Endothelial cell of hepatic sinusoid (primary cell): ENCODE measurements around the gene NLGN1.

Experiments used
- in situ Hi-C: cut with HindIII; loops from 2 replicates; pipeline ENCODE4 v1.10.0; 2017; ENCODE audit warnings: low sequenced_read_pairs

NLGN1 gene

DNA sequence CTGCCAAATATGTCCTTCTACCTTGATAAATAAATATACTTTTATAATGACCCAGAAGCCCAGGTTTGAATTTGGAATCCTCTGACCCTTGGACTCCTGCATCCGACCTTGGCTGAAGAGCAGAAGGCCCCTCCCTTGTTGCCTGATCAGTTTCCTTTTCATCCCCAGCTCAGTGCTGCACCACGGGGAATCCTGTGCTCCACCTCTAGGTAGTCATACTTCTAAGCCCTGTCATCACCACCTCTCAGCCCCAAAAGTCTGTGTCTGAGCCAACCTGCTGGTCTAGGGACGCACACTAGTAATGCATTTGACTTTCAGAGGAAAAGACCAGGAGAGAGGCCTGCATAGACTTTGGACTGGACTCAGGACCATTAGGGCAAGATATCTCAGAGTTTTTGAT lies 310.6 kb downstream of the NLGN1 start:
- in situ Hi-C loops, result no loop called here

DNA sequence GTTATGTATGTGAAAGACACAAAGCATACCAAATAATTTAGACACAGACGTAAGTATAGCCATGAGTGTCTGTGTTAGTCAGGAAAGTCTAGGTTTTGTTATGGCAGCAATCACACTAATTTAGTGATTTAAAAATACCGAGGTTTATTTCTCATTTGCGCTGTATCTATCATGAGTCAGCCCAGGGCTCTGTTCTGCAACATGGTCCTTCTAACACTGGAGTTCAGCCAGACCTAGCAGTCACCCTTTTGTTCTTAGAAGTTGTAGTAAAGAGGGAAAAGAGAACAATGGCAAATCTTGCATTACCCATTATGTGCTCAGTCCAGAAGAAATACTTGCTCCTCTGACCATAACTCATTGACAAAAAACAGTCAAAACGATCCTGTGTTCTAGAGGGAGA lies 311.5 kb downstream of the NLGN1 start:
- in situ Hi-C loops, result no loop called here

DNA sequence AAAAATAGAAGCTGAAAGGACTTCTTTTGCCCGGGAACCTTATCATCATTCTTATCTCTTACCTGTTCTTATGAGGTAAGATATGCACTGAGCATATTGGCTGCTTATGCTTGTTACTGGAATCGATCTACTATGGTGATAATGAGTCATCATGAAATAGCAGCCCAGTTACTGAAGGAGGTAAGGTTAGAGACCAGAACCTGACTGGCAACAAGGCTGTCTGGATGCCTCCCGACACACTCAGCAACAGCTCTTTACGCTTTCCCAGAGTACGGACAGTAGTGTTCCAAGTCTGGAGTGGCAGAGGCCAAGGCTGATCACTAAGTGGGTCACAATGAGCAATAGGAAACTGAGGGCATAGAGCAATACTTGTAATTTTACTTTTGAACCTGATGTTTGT lies 314.1 kb downstream of the NLGN1 start:
- in situ Hi-C loops, result no loop called here

DNA sequence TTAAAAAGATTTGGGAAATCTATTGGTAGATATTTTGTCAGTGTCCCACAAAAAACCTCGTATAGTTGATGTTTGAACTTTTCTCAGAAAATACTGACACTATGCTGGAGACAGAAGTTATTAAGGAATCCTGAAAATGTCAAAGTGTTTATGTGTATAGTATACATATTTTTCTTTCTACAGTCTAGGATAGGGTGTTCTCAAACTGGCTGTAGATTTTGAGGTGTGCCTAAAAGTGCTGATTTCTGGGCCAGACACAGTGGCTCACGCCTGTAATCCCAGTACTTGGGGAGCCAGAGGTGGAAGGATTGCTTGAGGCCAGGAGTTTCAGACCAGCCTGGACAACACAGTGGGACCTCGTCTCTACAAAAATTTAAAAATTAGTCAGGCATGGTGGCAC lies 322.0 kb downstream of the NLGN1 start:
- in situ Hi-C loops, result no loop called here

DNA sequence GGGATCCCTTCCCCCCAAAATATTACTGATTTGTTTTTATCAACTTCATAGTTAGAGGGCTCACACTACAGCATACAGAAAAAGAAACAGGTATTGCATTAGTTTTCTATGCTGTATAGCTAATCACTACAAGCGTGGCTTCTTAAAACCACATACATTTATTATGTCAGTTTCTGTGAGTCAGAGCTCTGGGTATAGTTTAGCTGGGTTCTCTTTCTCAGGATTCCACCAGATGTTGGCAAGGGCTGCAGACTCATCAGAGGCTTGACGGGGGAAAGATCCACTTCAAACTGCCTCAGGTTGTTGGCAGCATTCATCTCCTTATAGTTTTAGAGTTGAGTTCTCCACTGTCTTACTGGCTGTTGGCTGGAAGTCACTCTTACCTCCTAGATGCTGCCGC lies 328.0 kb downstream of the NLGN1 start:
- in situ Hi-C loops, result no loop called here

DNA sequence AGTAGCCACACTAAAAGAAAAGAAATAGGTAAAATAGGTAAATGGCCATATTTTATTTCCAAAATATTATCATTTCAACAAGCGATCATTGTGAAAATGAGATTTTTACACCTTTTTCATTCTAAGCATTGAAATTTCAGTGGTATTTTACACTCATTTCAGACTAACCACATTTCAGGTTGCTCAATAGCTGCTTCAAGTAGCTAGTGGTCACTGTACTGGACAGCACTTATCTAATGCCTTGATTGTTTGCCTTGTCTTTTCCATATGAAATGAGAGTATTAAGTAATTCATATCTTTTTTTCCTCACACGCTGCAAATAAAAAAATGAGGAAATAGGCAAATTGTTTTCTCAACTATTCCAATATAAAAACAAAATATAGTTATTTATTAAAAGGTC lies 332.8 kb downstream of the NLGN1 start:
- in situ Hi-C loops, result no loop called here

DNA sequence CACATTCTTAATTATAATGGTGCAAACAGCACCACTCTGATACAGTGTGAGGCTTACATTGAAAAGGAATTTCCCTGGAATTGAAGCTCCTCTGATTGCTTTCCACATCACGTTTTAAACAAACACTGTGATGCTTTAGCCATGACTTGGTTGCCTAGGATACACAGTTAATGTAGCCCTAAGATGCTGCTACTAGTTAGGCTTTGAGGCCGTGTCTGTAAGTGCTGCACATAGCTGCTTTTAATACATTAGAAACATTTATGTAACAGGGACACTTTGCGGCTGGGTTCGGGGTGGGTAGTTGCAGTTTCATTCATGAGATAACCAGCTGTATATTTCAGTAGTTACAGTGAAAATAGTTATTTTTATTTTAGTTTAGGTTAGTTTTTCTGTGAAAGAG lies 334.7 kb downstream of the NLGN1 start:
- in situ Hi-C loops, result no loop called here

DNA sequence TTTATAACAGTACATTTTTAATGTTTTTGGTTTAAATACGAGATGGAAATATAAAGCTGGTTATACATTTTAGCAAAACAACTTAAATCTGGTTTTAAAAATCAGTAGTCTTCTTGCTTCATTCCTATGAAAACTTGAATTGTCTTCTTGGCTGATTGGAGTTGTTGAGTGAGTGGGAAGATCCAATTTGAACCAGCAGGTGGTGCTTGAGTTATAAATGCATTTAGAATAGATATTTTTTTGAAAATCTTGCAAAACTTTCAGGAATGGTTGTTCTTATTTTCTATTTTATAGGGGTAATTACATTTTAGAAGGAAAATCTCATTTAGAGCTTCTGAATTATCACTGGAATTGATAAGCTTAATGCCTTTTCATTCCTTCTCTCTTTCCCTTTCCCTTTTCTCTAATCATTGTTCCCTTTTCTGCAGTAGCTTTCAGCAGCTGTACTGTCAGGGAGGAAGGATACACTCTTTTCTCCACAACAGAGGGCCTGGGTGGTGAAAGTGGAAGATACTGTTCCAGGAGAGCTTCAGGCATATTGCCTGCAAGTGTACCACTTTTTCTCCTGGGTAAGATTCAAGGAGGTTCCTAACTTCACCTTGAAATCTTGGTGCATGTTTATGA lies 335.6 kb downstream of the NLGN1 start:
- in situ Hi-C loops, result no loop called here

DNA sequence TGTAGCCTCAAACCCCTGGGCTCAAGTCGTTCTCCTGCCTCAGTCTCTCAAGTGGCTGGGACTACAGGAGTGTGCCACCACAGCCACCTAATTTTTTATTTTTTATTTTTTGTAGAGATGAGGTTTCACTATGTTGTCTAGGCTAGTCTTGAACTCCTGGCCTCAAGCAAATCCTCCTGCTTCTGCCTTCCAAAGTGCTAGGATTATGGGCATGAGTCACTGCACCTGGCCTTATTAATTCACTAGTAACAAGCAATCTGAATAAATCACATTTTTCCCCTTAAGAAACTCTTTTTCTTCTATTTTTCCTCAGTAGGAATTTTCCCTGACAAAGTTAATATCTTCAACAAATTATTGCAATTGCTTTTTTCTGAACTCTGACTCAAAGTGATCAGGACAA lies 336.9 kb downstream of the NLGN1 start:
- in situ Hi-C loops, result no loop called here

DNA sequence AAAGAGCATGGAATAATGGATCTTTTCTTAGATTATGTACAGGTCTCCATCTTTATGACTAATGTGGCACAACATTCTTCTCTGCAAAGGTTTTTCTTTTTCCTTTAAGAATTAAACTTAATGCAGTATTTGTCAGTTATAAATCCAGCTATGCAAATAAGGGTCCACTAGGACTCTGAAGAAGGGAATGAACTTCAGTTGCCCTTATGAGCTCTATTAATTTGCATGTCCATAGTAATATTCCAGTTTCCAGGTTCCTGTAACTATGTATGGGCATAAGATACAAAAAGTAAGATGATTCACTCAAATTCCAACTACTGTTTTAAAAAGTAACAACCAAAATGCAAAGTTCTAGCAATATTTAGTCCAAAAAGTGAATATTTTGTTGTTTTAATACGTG lies 337.4 kb downstream of the NLGN1 start:
- in situ Hi-C loops, result no loop called here

DNA sequence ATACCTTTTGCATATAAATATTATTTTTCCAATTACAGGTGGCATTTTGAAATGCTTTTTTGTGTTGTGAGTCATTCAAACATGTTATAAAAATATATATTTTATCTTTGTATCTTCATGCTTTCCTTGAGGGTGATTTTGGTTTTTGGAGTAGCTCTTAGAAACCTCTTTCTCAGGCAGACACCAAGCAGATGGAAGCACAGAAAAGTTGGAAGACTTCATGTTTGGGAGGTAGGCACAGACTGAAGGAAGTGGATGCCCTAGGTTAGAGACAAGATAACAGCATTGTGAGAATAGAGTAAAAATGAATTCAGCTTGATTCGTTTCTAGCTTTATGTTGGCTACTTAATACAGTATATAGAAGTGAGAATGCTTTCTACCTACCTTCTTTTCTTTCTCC lies 338.3 kb downstream of the NLGN1 start:
- in situ Hi-C loops, result no loop called here

DNA sequence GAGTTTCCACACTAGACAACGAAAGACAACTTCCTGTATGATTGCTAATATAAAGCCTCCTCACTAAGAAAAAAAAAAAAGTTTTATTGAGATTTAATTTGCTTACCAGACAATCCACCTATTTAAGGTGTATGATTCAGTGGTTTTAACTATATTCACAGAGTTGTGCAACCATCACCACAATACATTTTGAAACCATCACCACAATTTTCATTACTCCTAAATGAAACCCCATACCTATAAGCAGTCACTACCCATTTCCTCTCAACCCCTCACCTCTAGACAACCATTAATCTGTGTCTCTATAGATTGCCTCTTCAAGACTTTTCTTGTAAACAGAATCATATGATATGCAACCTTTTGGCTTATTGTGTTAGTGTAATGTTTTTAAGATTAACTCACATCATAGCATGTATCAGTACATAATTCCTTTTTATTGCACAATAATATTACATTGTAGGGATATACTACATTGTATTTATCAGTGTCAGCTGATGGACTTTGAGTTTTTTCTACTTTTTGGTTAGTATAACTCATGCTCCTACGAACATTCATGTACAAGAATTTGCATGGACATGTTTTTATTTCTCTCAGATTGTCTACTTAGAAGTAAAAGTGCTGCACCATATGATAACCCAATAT lies 339.7 kb downstream of the NLGN1 start:
- in situ Hi-C loops, result no loop called here

DNA sequence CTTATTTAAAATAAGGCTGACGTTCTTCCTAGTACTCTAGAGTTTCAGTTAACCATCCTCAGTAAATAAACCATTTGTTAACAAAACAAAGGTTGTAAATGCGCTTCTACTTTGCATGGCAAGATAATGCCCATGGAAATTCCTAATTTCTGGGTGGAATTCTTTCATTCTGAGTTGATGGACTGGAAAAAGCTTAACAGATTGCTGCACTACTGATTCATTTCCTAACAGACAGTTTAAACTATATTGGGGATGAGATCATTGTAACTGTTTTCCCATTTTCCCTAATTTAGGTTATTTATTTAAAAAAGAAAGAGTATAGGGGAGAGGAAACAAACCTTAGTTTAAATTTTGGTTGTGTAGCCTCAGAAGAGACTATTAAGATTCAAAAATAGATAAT lies 342.2 kb downstream of the NLGN1 start:
- in situ Hi-C loops, result no loop called here

DNA sequence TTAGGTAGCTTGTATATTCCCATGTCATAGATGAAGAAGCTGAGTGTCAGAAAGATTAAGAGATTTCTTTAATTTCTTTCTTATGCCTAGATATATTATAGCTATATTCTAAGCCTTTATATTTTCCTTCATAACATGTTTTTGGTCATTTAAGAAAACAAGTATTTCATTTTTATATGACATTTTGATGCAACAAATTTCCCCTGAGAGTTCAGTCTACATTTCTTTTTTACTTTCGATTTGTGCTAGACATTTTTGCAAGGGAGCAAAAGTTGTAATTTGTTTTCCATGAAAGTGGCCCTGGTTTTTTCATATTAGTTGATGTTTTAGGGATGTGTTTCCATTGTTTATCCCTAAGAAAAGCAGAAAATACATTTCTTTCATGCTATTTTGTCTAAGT lies 344.9 kb downstream of the NLGN1 start:
- in situ Hi-C loops, result no loop called here

DNA sequence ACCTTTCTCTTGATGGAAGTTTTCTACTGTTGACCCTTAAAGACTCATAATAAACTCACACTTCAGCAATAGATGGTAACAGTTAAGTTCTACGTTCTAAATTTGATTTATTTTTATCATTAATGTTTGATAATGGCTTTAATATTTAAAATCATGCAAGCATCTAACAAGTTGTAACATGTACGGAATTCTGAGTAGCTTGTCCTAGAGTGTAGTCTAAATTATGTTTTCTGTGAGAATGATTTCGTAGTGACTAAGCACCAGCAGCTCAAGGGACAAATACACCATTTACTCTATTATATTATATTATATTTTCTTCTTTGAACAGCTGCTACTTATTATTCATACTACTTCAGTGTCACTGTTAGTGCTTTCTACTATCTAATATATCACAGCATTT lies 345.6 kb downstream of the NLGN1 start:
- in situ Hi-C loops, result no loop called here

DNA sequence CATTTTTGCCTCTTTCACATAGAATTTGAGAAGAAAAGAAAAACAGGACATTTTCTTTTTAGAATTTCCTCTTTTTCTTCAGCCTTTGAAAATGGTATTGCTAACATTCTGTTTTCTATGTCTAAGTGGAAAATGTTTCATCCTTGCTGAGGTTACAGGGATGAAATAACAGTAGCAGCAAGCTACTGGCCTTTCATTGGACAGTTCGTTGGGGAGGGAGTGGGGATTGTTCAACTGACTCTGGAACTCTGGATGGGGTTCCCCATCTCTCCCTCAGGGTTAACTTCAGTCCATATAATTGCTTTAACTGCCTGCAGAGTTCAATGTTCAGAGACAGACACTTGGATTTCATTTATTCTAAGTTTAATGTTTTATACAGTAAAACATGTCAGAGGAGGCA lies 346.0 kb downstream of the NLGN1 start:
- in situ Hi-C loops, result no loop called here

DNA sequence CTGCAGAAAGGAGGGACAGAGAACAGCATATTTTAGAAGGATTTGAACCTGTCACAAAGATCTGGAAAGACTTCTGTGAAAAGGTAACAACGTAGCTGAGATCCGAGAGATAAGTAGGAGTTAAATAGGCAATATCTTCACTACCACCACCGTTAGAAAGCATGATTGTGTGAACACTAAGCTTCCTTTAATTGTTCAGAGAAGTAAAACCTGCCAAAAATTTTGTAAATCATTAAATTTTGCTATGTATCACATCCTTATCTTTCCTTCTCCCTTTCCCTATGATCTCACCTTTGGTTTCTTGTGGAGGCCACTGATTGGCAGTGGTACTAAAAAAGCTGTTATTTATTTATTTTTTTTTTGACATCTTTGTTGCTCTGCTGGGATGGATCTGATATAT lies 346.9 kb downstream of the NLGN1 start:
- in situ Hi-C loops, result no loop called here

DNA sequence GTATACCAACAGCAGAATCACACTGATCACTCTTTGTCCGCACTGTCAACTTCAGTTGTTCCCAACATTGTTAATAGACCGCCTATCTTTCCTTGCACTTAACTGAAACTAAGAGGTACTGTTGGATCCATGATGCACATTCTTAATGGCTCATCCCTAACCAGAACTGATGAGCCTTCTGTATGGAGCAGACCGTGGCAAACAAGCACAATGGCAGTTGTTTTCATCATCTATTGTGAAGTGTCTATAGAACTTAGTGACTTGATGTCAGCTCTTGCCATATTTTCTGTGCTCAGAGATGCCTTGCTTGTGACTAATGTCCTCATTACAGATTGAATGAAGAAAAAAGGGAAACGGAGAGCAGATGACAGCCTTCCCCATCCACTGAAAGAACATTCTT lies 347.4 kb downstream of the NLGN1 start:
- in situ Hi-C loops, result no loop called here

DNA sequence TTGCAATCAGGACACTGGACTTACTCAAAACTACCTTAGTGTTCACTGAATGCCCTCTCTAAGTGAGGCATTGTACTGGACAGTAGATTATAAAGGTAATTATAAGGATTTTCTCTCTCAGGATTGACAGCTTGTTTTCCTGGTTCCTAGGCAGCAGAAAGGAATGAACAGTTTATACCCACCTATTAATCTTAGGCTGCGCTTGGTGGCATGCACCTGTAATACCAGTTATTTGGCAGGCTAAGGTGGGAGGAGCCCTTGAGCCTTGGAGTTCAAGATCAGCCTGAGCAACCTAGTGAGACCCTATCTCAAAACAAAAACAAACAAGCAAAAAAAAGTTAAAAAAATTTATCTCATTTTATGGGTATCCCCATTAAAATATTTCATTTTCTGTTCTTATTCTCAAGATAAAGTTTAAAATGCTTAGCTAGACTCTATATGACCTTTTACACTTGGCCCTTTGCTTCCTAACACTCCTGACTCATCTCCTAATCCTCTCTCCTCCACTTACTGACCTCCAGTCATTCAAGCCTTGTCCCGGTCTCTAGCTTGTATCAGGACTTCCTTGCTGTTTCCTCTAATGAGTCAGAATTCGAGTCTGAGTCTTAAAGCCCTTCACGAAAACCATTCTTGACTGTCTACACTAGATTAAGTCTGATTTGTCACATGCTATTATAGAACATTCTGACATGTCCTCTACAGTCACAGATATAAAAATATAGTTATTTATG lies 348.6 kb downstream of the NLGN1 start:
- in situ Hi-C loops, result no loop called here

DNA sequence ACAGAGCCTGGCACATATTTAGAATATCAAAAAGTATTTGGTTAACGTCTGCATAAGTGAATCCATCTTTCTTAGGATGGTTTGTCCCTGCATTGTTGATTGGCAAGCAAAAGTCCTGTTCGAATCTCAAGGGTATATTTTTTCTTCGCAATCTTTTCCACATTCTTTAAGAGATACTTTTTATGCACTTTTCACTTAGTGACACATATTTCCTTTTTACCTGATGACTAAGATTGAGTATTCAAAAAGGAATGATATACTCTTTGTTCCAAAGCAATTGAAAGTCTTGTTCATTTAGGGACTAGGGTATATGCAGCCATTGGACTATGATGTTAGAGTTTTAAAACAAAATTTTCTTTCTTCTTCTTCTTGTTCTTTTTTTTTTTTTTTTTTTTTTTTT lies 349.9 kb downstream of the NLGN1 start:
- in situ Hi-C loops, result no loop called here

DNA sequence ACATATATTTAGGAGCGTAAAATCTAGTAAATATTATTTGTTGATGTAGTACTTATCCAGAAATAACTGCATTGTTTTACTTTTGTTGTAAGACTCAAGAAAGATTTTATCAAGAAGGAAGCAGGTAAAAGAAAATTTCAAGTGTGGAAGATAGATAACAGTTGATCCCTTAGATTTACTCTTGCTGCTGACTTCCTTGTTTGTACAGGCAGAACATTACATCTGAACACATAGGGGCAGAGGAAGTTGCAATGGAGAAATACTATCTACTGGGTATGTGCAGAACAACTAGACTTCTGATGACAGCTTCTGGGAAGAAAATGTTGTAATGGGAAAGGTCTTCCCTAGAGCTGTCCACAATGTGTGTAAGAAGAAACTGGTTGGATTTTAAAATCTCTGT lies 350.6 kb downstream of the NLGN1 start:
- in situ Hi-C loops, result no loop called here

DNA sequence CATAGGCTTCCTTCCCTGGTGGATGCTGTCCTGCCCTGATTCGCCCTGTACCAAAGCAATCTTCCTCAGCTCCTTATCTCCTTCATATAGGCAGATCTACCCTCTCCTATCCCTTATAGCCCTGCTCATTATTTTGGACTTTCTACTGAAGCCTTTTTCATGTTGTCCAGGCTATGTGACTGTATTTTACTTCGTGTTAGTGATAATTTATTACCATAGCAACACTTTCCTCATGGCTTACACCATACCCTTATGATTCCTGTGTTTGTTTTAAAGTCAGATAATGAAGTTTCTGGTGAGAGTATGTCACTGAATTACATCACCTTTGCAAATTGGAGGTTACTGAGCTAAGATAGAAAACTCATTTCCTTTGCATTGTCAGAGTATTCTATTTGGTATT lies 352.6 kb downstream of the NLGN1 start:
- in situ Hi-C loops, result no loop called here

DNA sequence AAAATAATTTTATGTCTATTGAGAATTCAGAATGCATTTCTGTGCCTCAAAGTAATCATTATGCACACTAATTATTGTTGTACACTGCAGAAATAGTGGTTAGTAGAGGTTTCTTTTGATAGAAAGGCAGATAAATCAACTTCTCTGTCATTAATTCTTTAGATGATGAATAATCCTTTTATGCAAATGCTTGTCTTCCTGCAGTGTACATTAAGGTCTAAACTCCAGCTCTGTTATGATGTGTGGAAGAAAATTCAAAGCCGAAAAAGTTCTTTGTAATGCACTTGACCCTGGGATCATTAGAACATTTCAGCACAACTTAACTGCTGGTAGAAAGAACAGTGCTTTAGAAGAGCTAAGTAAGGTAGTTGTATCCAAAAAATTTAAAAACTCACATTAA lies 353.0 kb downstream of the NLGN1 start:
- in situ Hi-C loops, result no loop called here
